HepG2 (cell line): ENCODE results near the gene RAB20. TPM values are rescaled to one million over a fixed set of nuclear protein-coding genes. Genes with fewer than 3 reads are reported as not detected.

Experiments
- ATAC-seq: fragments of 200-7000 bp; cut with Tn5 transposase; 3 replicates; pipeline ENCODE4 v1.9.1; 2020; ENCODE audit warnings: mild to moderate bottlenecking, moderate library complexity
- BruUV-seq: library from RNA; stranded (reverse); fragments of 400-500 nt; replicated peaks from 2 replicates; lab custom pipeline; 2021; lab: Mats Ljungman, UMichigan
- CTCF ChIA-PET: fragments of 300-600 bp; formaldehyde crosslinking; extraction: SDS; loops from one replicate; lab custom pipeline; 2021; ENCODE audit warnings: low total read pairs, inconsistent platforms, low intra/inter-chr PET ratio; lab: Yijun Ruan, JAX
- POLR2A ChIA-PET: fragments of 350-600 bp; sonication (Branson Sonifier 250); formaldehyde crosslinking; loops from one replicate; lab custom pipeline; 2020; ENCODE audit warnings: antibody characterized with exemption, inconsistent platforms; lab: Yijun Ruan, JAX
- DNase-seq: peaks from one replicate; pipeline ENCODE4 v3.0.0-alpha.2; 2015; ENCODE audit warnings: low spot score
- FAIRE-seq: peaks from 3 replicates; lab custom pipeline; 2011; peaks lifted over from hg19 to GRCh38; lab: Jason Lieb, UNC
- H2AFZ ChIP-seq: one replicate; pipeline ENCODE4 v1.6.1; 2011; ENCODE audit warnings: low read length, inconsistent platforms
- H3K27ac ChIP-seq: fragments of 300-600 bp; 3 replicates; pipeline ENCODE4 v1.8.0; 2011; ENCODE audit warnings: mixed run types, mild to moderate bottlenecking, mixed read lengths, low read length, inconsistent platforms; ENCODE audit not compliant: insufficient read depth; ENCODE audit errors: extremely low read length
- H3K27me3 ChIP-seq, 2 experiments: fragments of 200-600 bp in 1 of 2; 2 replicates in 1 of 2; 3 replicates in 1 of 2; pipeline versions ENCODE4 v1.6.0 to v1.8.0; 2011; ENCODE audit warnings: low read length in 2 of 2, mild to moderate bottlenecking in 2 of 2, moderate library complexity in 2 of 2, inconsistent platforms in 1 of 2; ENCODE audit not compliant: insufficient read depth in 2 of 2, control insufficient read depth in 1 of 2
- H3K36me3 ChIP-seq, 2 experiments: fragments of 200-600 bp in 1 of 2; replicated peaks in 1 of 2; 2 replicates in 1 of 2; 3 replicates in 1 of 2; pipeline versions ENCODE4 v1.5.1 to v1.8.0; 2011; ENCODE audit warnings: low read length in 2 of 2, inconsistent platforms in 1 of 2; ENCODE audit not compliant: insufficient read depth in 2 of 2, control insufficient read depth in 1 of 2
- H3K4me1 ChIP-seq: 2 replicates; pipeline ENCODE4 v1.5.1; 2012; ENCODE audit warnings: low read length, inconsistent platforms; ENCODE audit not compliant: insufficient read depth
- H3K4me2 ChIP-seq: 2 replicates; pipeline ENCODE4 v1.6.0; 2011; ENCODE audit warnings: low read depth, low read length, inconsistent platforms
- H3K4me3 ChIP-seq, 3 experiments: fragments of 200-600 bp in 1 of 3; sonication (generic), shearing (Covaris generic) in 1 of 3; replicated peaks in 1 of 3; 2 replicates each; pipeline ENCODE4 v1.5.1; 2011 to 2016; ENCODE audit warnings: low read length in 3 of 3, inconsistent platforms in 2 of 3, low read depth in 2 of 3, mild to moderate bottlenecking in 2 of 3, control low read depth in 1 of 3, mixed read lengths in 1 of 3; ENCODE audit not compliant: insufficient read depth in 1 of 3
- H3K79me2 ChIP-seq: one replicate; pipeline ENCODE4 v1.6.1; 2011; ENCODE audit warnings: low read length, inconsistent platforms; ENCODE audit not compliant: insufficient read depth
- H3K9ac ChIP-seq: 2 replicates; pipeline ENCODE4 v1.6.0; 2011; ENCODE audit warnings: mild to moderate bottlenecking, low read depth, low read length, inconsistent platforms; ENCODE audit not compliant: insufficient read depth
- H3K9me3 ChIP-seq: 2 replicates; pipeline ENCODE4 v1.5.1; 2012; ENCODE audit warnings: mild to moderate bottlenecking, low read length
- H4K20me1 ChIP-seq: 2 replicates; pipeline ENCODE4 v1.6.0; 2011; ENCODE audit warnings: inconsistent platforms, mild to moderate bottlenecking, low read length, moderate library complexity; ENCODE audit not compliant: insufficient read depth
- CEBPB ChIP-seq: IDR thresholded peaks from 2 replicates; pipeline ENCODE4 v1.6.1; 2011; ENCODE audit warnings: low read depth, low read length, improper control_type of control experiment, borderline replicate concordance
- DZIP1 ChIP-seq: sonication (generic); formaldehyde crosslinking; IDR thresholded peaks from 2 replicates; pipeline ENCODE4 v1.5.0; 2020; ENCODE audit warnings: mild to moderate bottlenecking, missing genetic modification reagents
- HDAC1 ChIP-seq: sonication (generic); formaldehyde crosslinking; IDR thresholded peaks from 2 replicates; pipeline ENCODE4 v1.5.1; 2020; ENCODE audit warnings: mild to moderate bottlenecking, missing genetic modification reagents
- KAT7 ChIP-seq: IDR thresholded peaks from 2 replicates; pipeline ENCODE4 v1.6.1; 2018; ENCODE audit warnings: borderline replicate concordance, missing compliant biosample characterization
- KLF6 ChIP-seq: IDR thresholded peaks from 2 replicates; pipeline ENCODE4 v1.8.0; 2016; ENCODE audit warnings: missing biosample characterization, missing genetic modification reagents
- LCORL ChIP-seq, 2 experiments: fragments of 450-650 bp in 1 of 2; sonication (generic) in 1 of 2; formaldehyde crosslinking in 1 of 2; IDR thresholded peaks; 2 replicates each; pipeline versions ENCODE4 v1.5.0 to v1.6.1; 2017 to 2020; ENCODE audit warnings: antibody characterized with exemption in 1 of 2, missing genetic modification reagents in 1 of 2
- ZNF616 ChIP-seq: sonication (generic); formaldehyde crosslinking; IDR thresholded peaks from 2 replicates; pipeline ENCODE4 v1.5.0; 2020; ENCODE audit warnings: low read depth, mild to moderate bottlenecking, missing genetic modification reagents
- ZNF639 ChIP-seq: conservative IDR thresholded peaks from 2 replicates; pipeline ENCODE4 v1.6.1; 2018; ENCODE audit warnings: missing genetic modification reagents
- WGBS: methylation state at CpG from one replicate; pipeline ENCODE4 v1.1.6; 2017; ENCODE audit warnings: low lambda C conversion rate; 5-methylcytosine and 5-hydroxymethylcytosine counted together
- in situ Hi-C: cut with HindIII; loops from 2 replicates; pipeline ENCODE4 v1.10.0; 2017; ENCODE audit warnings: low pct_unique_long_range_greater_than_20kb; ENCODE audit not compliant: extremely low pct_ligation_motif_present
- intact Hi-C: fragments of 100-400 bp; cut with micrococcal nuclease; formaldehyde crosslinking; loops from one replicate; pipeline ENCODE4 v1.10.0; 2022; ENCODE audit not compliant: unreplicated experiment
- polyA plus RNA-seq, 8 experiments: library from polyadenylated mRNA; depleted of rRNA in 3 of 8; stranded (reverse) in 7 of 8; unstranded in 1 of 8; fragments of >200 nt; fragmentation: Illumina TruSeq in 4 of 8; extraction: Trizol in 4 of 8; gene quantifications; 2 replicates each; pipeline versions ENCODE4 v1.2.1 to v1.2.3, GENCODE V29; 2011 to 2016; ENCODE audit warnings: low read depth in 4 of 8, missing spikeins in 1 of 8, mixed read lengths in 1 of 8; ENCODE audit not compliant: insufficient read depth in 1 of 8
- total RNA-seq, 5 experiments: library from RNA; depleted of rRNA; stranded (reverse); fragments of >200 nt; fragmentation: Illumina TruSeq; extraction: Trizol; gene quantifications; 2 replicates each; pipeline ENCODE4 v1.2.3, GENCODE V29; 2016; ENCODE audit warnings: low read depth in 1 of 5

The RAB20 gene
- total and polyA plus RNA-seq, 2 of the 13 experiments (the other 11 are each of a cell fraction or from before 2014, with no cell fraction given): 15.6 to 30.5 TPM

GRCh38 chr13:110517505-110518225 lies 43.9 kb downstream of the RAB20 start:
- no peak for ATAC-seq
- in situ Hi-C loops: no loop called here
- TF ChIP-seq DZIP1 (CRISPR knock-in tag): no peak
- no peak for TF ChIP-seq KAT7 (CRISPR knock-in tag)
- no peak for TF ChIP-seq ZNF639 (CRISPR knock-in tag)
- TF ChIP-seq LCORL (IDR thresholded peaks at IDR 0.05): no peak
- no peak for TF ChIP-seq LCORL (CRISPR knock-in tag; IDR thresholded peaks at IDR 0.05)
- TF ChIP-seq CEBPB: 0 out of 2 replicates have a peak, but pooled peaks have one; percentile 4
- no peak for TF ChIP-seq HDAC1
- no peak for TF ChIP-seq KLF6 (CRISPR knock-in tag)
- no peak for TF ChIP-seq ZNF616 (CRISPR knock-in tag)
- TF ChIP-seq, all 625 proteins: peak for 1
- Histone ChIP-seq H3K79me2 (no peaks in the 10 kb centered on the region), H2AFZ (no peak overlapping the region), H3K9me3 (no peaks in the 10 kb centered on the region), H3K4me1 (peaks cover 7% of the 10 kb centered on the region; the same call in 1 of the 2 replicates), H3K27me3 (no peaks in the 10 kb centered on the region), H3K4me3 (no peak overlapping the region), H3K4me2 (no peak overlapping the region), H3K36me3 (peaks cover 3 to 18% of the 10 kb centered on the region in 2 experiments; a peak in 4 of 5 replicates), H3K9ac (no peak overlapping the region), H4K20me1 (peaks cover 4% of the 10 kb centered on the region), H3K27ac (no peak overlapping the region)
- no peak for DNase-seq
- FAIRE-seq: no peak
- CTCF ChIA-PET: no interaction called here
- POLR2A ChIA-PET: no interaction called here
- no TSS peak for BruUV-seq
- WGBS: 63% methylated on average over 5 of the region's 7 CpGs
- intact Hi-C loops: no loop called here
